HL-60 (cell line): ENCODE results near the gene SCAMP3.

Source experiments
- DNase-seq, 2 experiments: peaks; one replicate each; pipeline ENCODE4 v3.0.0-alpha.2; 2010 to 2020; ENCODE audit warnings: low read depth in 1 of 2, low spot score in 1 of 2
- H3K27ac ChIP-seq: fragments of 250-450 bp; sonication (Bioruptor Pico); replicated peaks from 2 replicates; pipeline ENCODE4 v1.5.1; 2020; ENCODE audit warnings: mild to moderate bottlenecking, moderate library complexity
- H3K27me3 ChIP-seq: fragments of 250-450 bp; sonication (Bioruptor Pico); 2 replicates; pipeline ENCODE4 v1.5.1; 2021; ENCODE audit warnings: mild to moderate bottlenecking, moderate library complexity; ENCODE audit not compliant: insufficient read depth, poor library complexity, severe bottlenecking
- H3K4me3 ChIP-seq: replicated peaks from 2 replicates; pipeline ENCODE4 v1.5.1; 2011; ENCODE audit warnings: mild to moderate bottlenecking, control low read depth, low read length; ENCODE audit not compliant: insufficient read depth
- GABPA ChIP-seq: IDR thresholded peaks from 2 replicates; pipeline ENCODE4 v1.6.1; 2012; ENCODE audit warnings: low read depth
- POLR2AphosphoS5 ChIP-seq: IDR thresholded peaks from 2 replicates; pipeline ENCODE4 v1.6.1; 2012; ENCODE audit warnings: low read depth
- SPI1 ChIP-seq: IDR thresholded peaks from 2 replicates; pipeline ENCODE4 v1.6.1; 2012; ENCODE audit warnings: low read depth, mild to moderate bottlenecking, borderline replicate concordance
- TF ChIP-seq, protein P1 (sequence below): IDR thresholded peaks from one replicate; pipeline ENCODE4 v1.5.1; 2011; ENCODE audit warnings: low read length, control low read depth, inconsistent platforms; ENCODE audit not compliant: insufficient read depth
- TF ChIP-seq, protein P2 (sequence below): IDR thresholded peaks from 2 replicates; pipeline ENCODE4 v1.6.1; 2012; ENCODE audit warnings: low read depth; ENCODE audit not compliant: insufficient replicate concordance

Gene SCAMP3

DNA sequence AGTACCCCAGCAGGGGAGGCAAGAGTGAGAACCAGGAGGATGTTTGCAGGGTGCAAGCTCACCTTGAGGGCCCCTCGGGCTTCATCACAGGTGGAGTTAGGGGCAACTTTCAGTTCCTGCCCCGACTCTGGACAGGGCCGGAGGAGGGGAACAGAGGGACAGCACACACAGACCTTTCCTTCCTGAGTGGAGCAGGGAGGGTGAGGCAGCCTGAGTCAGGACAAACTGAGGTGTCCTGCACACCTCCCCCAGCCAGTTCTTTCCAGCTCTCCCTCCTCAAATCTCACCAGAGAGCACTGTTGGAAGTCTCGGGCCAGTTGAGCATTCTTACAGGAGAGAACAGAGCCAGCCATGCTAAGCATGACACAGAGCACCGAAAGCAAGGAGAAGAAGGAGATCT lies 8.4 kb downstream of the SCAMP3 start:
- DNase-seq, result no peak
- H3K27me3 ChIP-seq, result no peaks in the 10 kb centered on the region
- H3K27ac ChIP-seq, result no peak overlapping the region
- TF ChIP-seq, protein P1, sequence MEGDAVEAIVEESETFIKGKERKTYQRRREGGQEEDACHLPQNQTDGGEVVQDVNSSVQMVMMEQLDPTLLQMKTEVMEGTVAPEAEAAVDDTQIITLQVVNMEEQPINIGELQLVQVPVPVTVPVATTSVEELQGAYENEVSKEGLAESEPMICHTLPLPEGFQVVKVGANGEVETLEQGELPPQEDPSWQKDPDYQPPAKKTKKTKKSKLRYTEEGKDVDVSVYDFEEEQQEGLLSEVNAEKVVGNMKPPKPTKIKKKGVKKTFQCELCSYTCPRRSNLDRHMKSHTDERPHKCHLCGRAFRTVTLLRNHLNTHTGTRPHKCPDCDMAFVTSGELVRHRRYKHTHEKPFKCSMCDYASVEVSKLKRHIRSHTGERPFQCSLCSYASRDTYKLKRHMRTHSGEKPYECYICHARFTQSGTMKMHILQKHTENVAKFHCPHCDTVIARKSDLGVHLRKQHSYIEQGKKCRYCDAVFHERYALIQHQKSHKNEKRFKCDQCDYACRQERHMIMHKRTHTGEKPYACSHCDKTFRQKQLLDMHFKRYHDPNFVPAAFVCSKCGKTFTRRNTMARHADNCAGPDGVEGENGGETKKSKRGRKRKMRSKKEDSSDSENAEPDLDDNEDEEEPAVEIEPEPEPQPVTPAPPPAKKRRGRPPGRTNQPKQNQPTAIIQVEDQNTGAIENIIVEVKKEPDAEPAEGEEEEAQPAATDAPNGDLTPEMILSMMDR, result no peak
- TF ChIP-seq SPI1 (no peak), GABPA (no peak)
- TF ChIP-seq, protein P2, sequence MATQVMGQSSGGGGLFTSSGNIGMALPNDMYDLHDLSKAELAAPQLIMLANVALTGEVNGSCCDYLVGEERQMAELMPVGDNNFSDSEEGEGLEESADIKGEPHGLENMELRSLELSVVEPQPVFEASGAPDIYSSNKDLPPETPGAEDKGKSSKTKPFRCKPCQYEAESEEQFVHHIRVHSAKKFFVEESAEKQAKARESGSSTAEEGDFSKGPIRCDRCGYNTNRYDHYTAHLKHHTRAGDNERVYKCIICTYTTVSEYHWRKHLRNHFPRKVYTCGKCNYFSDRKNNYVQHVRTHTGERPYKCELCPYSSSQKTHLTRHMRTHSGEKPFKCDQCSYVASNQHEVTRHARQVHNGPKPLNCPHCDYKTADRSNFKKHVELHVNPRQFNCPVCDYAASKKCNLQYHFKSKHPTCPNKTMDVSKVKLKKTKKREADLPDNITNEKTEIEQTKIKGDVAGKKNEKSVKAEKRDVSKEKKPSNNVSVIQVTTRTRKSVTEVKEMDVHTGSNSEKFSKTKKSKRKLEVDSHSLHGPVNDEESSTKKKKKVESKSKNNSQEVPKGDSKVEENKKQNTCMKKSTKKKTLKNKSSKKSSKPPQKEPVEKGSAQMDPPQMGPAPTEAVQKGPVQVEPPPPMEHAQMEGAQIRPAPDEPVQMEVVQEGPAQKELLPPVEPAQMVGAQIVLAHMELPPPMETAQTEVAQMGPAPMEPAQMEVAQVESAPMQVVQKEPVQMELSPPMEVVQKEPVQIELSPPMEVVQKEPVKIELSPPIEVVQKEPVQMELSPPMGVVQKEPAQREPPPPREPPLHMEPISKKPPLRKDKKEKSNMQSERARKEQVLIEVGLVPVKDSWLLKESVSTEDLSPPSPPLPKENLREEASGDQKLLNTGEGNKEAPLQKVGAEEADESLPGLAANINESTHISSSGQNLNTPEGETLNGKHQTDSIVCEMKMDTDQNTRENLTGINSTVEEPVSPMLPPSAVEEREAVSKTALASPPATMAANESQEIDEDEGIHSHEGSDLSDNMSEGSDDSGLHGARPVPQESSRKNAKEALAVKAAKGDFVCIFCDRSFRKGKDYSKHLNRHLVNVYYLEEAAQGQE, result no peak
- H3K4me3 ChIP-seq, result no peak overlapping the region

DNA sequence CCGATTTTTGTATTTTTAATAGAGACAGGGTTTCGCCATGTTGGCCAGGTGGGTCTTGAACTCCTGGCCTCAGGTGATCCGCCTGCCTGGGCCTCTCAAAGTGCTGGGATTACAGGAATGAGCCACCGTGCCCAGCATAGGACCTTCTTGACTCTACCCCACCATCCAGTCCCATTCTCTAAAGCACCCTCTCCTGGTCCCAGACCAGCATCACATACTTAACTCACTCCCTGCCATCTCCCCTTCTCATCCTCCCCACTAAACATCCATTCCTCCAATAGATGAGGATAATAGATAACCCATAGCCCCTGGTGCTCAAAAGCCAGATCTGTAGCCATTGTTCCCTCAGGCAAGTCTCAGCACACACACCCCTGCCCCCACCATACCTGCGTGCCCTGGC lies 9.0 kb downstream of the SCAMP3 start:
- Histone ChIP-seq H3K4me3 (no peak overlapping the region), H3K27ac (no peak overlapping the region), H3K27me3 (no peaks in the 10 kb centered on the region)
- TF ChIP-seq POLR2AphosphoS5 (no peak), GABPA (no peak), SPI1 (no peak)
- TF ChIP-seq, protein P2, result no peak
- TF ChIP-seq, protein P1, result no peak
- DNase-seq, result no peak

DNA sequence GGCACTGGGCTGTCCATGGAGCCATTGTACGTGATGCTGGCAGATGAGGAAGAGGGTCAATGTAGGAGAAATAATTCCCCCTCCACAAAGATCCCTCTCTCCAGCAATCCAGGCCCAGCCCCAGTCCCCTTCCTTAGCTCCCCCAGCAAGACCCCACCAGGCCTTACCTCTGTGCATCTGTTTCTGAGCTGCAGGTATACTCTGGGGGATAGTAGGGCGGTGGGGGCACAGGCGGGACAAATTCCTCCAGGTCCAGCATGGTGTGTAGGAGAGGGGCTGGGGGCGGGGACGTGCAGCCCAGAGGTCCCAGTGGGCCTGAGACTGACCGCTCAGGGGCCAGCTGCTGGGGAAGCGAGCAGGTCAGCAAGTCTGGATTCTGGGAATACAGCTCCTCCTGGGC lies 10.6 kb downstream of the SCAMP3 start:
- Histone ChIP-seq H3K27me3 (no peaks in the 10 kb centered on the region), H3K4me3 (no peak overlapping the region), H3K27ac (no peak overlapping the region)
- TF ChIP-seq POLR2AphosphoS5 (no peak), GABPA (no peak)
- TF ChIP-seq, protein P1, result no peak
- TF ChIP-seq, protein P2, result no peak
- DNase-seq, result no peak
